ENCODE measurements around the gene BCAS3. TPM values are rescaled to one million over a fixed set of nuclear protein-coding genes. Genes with fewer than 3 reads are reported as not detected.
"Not testable (repeated sequence)": the region's sequence is repeated elsewhere in the genome, so short reads cannot be mapped to it uniquely, and the experiment has no call there.

BCAS3 gene
- total and polyA plus RNA-seq, 12 donors, result 6.1 to 21.8 (median 17.2) TPM

DNA sequence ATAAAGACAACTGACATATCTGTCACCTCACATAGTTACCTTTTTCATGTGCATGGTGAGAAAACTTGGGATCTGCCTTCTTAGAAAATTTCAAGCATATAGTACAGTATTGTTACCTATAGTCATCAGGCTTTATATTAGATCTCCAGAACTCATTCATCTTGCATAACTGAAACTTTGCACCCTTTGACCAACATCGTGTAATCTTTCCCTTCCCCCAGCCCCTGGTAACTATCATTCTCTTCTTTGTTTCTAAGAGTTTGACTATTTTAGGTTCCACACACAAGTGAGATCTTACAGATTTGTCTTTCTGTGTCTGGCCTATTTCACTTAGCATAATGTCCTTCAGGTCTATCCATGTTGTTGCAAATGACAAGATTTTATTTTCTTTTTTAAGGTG, 751.6 kb downstream of the BCAS3 start:
- intact Hi-C loops (cut with DNase I), result loop anchor here in 2 of 10 donors (5.0 to 10.0 kb wide), 2 partner anchors 56 to 423 kb away; no protein-coding TSS in a partner anchor
- 55 to 59% methylated on average over 1 of the region's 1 CpG for WGBS, 2 donors
- ATAC-seq (no peak), DNase-seq (no peak)
- Histone ChIP-seq H3K9me3 (no peaks in the 10 kb centered on the region), H3K4me3 (no peak overlapping the region), H3K27me3 (peaks cover 0 to 44% (median 25%) of the 10 kb centered on the region in 7 donors), H3K4me1 (no peaks in the 10 kb centered on the region), H3K36me3 (no peaks in the 10 kb centered on the region), H3K27ac (no peak overlapping the region)
- TF ChIP-seq, protein P1, sequence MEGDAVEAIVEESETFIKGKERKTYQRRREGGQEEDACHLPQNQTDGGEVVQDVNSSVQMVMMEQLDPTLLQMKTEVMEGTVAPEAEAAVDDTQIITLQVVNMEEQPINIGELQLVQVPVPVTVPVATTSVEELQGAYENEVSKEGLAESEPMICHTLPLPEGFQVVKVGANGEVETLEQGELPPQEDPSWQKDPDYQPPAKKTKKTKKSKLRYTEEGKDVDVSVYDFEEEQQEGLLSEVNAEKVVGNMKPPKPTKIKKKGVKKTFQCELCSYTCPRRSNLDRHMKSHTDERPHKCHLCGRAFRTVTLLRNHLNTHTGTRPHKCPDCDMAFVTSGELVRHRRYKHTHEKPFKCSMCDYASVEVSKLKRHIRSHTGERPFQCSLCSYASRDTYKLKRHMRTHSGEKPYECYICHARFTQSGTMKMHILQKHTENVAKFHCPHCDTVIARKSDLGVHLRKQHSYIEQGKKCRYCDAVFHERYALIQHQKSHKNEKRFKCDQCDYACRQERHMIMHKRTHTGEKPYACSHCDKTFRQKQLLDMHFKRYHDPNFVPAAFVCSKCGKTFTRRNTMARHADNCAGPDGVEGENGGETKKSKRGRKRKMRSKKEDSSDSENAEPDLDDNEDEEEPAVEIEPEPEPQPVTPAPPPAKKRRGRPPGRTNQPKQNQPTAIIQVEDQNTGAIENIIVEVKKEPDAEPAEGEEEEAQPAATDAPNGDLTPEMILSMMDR (IDR thresholded peaks at IDR 0.05), result no peak

DNA sequence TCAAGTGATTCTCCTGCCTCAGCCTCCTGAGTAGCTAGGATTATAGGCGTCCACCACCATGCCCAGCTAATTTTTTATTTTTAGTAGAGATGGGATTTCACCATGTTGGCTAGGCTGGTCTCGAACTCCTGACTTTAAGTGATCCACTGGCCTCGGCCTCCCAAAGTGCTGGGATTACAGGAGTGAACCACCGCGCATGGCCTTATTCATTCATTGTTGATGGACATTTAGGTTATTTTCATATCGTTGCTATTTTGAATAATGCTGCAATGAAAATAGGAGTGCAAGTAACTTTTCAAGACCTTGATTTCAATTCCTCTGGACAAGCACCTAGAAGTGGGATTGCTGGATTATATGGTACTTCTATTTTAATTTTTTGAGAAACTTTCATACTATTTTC, 752.2 kb downstream of the BCAS3 start:
- peaks cover 0 to 38% (median 21%) of the 10 kb centered on the region in 7 donors for H3K27me3 ChIP-seq
- WGBS, 2 donors, result 93% methylated on average over 6 of the region's 6 CpGs
- H3K36me3 ChIP-seq, H3K9me3 ChIP-seq, H3K27ac ChIP-seq, H3K4me1 ChIP-seq, H3K4me3 ChIP-seq, DNase-seq, ATAC-seq: not testable (repeated sequence)
- intact Hi-C loops (cut with DNase I), result loop anchor here in 3 of 10 donors (5.0 to 10.0 kb wide), 4 partner anchors 55 to 422 kb away; no protein-coding TSS in a partner anchor

DNA sequence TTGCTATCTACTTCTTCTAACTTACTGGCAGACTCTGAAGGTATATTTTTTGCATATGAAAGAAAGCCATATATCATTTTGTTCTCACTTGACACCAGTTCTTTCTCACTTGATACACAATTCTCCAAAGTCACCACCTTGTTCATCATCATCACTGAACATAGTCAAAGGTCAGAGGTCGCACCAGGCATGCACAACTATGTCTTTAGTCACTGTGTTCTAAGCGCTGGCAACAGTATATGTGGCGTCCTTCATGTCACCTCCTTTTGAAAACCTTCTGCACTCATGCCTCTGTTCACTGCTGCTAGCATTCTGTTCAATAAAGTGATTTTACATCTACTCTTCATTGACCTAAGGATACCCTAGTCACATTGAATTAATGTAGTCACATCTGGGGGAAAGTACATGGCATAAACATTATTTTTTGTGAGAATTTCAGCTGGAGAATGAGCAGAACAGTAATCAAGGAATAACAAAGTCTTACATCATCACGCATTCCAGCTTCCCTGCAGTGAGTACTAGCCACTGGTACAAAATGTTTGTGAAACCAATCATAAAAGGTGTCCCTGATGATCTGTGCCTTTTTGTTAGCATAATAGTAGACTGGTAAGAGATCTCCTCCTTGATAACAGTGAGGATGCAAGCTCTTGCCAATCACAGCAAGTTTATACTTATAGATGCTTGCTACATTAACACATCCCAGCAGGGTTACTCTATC, 754.1 kb downstream of the BCAS3 start:
- H3K4me1 ChIP-seq, result no peaks in the 10 kb centered on the region
- ATAC-seq, result no peak
- no peak for DNase-seq
- TF ChIP-seq, protein P1 (IDR thresholded peaks at IDR 0.05), result no peak
- WGBS, 2 donors, result 70 to 73% methylated on average over 4 of the region's 4 CpGs
- no peak overlapping the region for H3K4me3 ChIP-seq
- H3K27ac ChIP-seq, result no peak overlapping the region
- peaks cover 0 to 27% (median 7%) of the 10 kb centered on the region in 7 donors for H3K27me3 ChIP-seq
- H3K36me3 ChIP-seq, result no peaks in the 10 kb centered on the region
- intact Hi-C loops (cut with DNase I), result loop anchor here in 2 of 10 donors (10.0 kb wide), 2 partner anchors 103 to 113 kb away; no protein-coding TSS in a partner anchor
- peaks cover 0 to 23% (median 14%) of the 10 kb centered on the region in 11 donors for H3K9me3 ChIP-seq

DNA sequence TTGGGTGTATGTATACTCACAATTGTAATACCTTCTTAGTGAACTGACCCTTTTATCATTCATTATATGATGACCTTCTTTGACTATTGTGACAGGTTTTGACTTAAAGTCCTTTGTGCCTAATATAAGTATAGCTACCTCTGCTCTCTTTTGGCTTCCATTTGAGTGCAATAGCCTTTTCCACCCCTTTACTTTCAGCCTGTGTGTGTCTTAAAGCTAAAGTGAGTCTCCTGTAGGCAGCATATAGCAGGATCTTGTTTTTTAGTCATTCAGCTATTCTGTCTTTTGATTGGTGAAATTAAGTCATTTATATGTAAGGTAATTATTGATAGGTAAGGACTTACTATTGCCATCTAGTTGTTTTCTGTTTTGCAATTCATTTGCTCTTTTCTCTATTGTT, 758.6 kb downstream of the BCAS3 start:
- no peak for DNase-seq
- no peak overlapping the region for H3K4me3 ChIP-seq
- H3K9me3 ChIP-seq, result peaks cover 0 to 38% (median 15%) of the 10 kb centered on the region in 11 donors
- TF ChIP-seq, protein P1 (IDR thresholded peaks at IDR 0.05), result no peak
- H3K27ac ChIP-seq, result no peak overlapping the region
- intact Hi-C loops (cut with DNase I), result loop anchor here in 2 of 10 donors (10.0 kb wide), 2 partner anchors 99 to 109 kb away; no protein-coding TSS in a partner anchor
- no peaks in the 10 kb centered on the region for H3K36me3 ChIP-seq
- ATAC-seq, result no peak
- H3K4me1 ChIP-seq, result no peaks in the 10 kb centered on the region
- H3K27me3 ChIP-seq, result peaks cover 0 to 28% (median 21%) of the 10 kb centered on the region in 7 donors

Measured in heart right ventricle (tissue), 16 donors.